ENCODE results near the gene SLC25A19.
"Not testable (repeated sequence)": the region's sequence is repeated elsewhere in the genome, so short reads cannot be mapped to it uniquely, and the experiment has no call there.

The SLC25A19 gene

DNA sequence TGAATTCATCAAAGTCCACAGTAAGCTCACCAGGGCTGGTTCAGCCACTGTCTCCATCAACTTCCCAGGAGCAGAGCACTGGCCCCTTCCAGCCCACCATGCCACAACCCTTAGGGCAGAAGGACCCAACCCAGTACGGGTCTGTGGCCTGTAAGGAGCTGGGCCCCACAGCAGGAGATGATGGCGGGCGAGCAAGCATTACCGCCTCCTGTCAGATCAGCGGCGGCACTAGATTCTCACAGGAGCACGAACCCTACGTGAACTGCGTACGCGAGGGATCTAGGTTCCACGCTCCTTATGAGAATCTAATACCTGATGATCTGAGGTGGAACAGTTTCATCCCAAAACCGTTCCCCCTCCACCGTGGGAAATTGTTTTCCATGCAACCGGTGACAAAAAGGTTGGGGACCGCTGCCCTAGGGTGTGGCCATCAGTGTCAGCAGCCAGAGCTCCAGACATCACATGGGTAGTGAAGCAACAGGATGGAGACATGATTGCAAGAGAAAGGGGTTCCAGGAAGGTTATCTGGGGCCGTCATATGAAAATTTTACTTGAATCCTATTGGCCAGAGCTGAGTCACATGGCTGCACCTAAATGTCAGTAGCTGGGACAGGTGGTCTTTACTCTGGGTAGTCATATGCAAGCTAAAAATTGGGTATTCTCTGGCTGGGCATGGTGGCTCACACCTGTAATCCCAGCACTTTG is 12.4 kb upstream of the SLC25A19 start:
- Histone ChIP-seq H3K4me1 (ENCODE audit: control insufficient read depth, insufficient read depth, low read length) (no peaks in the 10 kb centered on the region), H3K27me3 (ENCODE audit: control insufficient read depth, insufficient read depth, low read length) (no peaks in the 10 kb centered on the region)

DNA sequence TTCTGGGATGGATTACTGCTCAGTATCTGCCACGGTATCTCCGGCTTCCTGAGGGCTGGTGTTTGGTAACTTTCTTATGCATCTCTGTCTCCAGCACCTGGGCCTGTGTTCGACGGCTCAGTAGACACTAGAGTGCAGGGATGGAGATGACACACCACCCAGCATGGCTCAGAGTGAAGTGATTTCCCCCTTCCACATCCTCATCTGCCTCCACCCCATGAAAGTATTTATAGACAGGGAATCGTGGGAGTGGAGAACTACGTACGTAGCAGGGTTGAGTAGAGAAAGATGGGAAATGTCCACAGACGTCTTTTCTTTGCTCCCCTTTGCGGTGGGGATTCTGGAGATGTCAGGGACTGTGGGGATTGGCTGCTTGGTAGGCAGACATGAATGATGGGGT is 11.8 kb upstream of the SLC25A19 start:
- Histone ChIP-seq H3K27ac (ENCODE audit: low read length) (no peak overlapping the region), H3K27me3 (ENCODE audit: control insufficient read depth, insufficient read depth, low read length) (no peaks in the 10 kb centered on the region), H3K4me3 (ENCODE audit: low read length) (no peak overlapping the region), H3K36me3 (ENCODE audit: control insufficient read depth, insufficient read depth, low read length) (no peaks in the 10 kb centered on the region), H3K9me3 (ENCODE audit: control insufficient read depth, insufficient read depth, low read length) (no peaks in the 10 kb centered on the region), H3K4me1 (ENCODE audit: control insufficient read depth, insufficient read depth, low read length) (no peaks in the 10 kb centered on the region)
- no peak for DNase-seq (ENCODE audit: low read depth, low spot score)
- WGBS (ENCODE audit: insufficient coverage, insufficient read length) = no CpG with 5 or more reads among the region's 9 CpGs

More for the DNA sequence above, 12.4 kb upstream of the SLC25A19 start:
- no peak for DNase-seq (ENCODE audit: low read depth, low spot score)
- no CpG with 5 or more reads among the region's 17 CpGs for WGBS (ENCODE audit: insufficient coverage, insufficient read length)
- no peaks in the 10 kb centered on the region for H3K36me3 ChIP-seq (ENCODE audit: control insufficient read depth, insufficient read depth, low read length)
- no peak overlapping the region for H3K4me3 ChIP-seq (ENCODE audit: low read length)
- no peak overlapping the region for H3K27ac ChIP-seq (ENCODE audit: low read length)
- no peaks in the 10 kb centered on the region for H3K9me3 ChIP-seq (ENCODE audit: control insufficient read depth, insufficient read depth, low read length)

DNA sequence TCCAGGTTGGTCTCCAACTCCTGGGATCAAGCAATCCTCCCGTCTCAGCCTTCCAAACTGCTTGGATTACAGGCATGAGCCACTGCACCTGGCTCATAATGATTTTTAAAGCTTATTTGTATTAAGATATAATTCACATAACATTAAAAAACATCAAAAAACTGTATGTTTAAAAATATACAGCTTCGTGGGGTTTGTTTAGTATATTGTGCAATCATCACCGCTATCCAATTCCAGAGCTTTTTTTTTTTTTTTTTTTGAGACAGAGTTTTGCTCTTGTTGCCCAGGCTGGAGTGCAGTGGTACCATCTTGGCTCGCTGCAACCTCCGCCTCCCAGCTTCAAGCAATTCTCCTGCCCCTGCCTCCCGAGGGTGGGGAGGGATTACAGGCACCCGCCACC is 11.0 kb upstream of the SLC25A19 start:
- Histone ChIP-seq H3K36me3 (ENCODE audit: control insufficient read depth, insufficient read depth, low read length) (no peaks in the 10 kb centered on the region), H3K4me1 (ENCODE audit: control insufficient read depth, insufficient read depth, low read length) (no peaks in the 10 kb centered on the region), H3K4me3 (ENCODE audit: low read length) (no peak overlapping the region), H3K27me3 (ENCODE audit: control insufficient read depth, insufficient read depth, low read length) (no peaks in the 10 kb centered on the region), H3K27ac (ENCODE audit: low read length) (no peak overlapping the region), H3K9me3 (ENCODE audit: control insufficient read depth, insufficient read depth, low read length) (no peaks in the 10 kb centered on the region)
- DNase-seq (ENCODE audit: low read depth, low spot score) = no peak
- WGBS (ENCODE audit: insufficient coverage, insufficient read length) = no CpG with 5 or more reads among the region's 7 CpGs

DNA sequence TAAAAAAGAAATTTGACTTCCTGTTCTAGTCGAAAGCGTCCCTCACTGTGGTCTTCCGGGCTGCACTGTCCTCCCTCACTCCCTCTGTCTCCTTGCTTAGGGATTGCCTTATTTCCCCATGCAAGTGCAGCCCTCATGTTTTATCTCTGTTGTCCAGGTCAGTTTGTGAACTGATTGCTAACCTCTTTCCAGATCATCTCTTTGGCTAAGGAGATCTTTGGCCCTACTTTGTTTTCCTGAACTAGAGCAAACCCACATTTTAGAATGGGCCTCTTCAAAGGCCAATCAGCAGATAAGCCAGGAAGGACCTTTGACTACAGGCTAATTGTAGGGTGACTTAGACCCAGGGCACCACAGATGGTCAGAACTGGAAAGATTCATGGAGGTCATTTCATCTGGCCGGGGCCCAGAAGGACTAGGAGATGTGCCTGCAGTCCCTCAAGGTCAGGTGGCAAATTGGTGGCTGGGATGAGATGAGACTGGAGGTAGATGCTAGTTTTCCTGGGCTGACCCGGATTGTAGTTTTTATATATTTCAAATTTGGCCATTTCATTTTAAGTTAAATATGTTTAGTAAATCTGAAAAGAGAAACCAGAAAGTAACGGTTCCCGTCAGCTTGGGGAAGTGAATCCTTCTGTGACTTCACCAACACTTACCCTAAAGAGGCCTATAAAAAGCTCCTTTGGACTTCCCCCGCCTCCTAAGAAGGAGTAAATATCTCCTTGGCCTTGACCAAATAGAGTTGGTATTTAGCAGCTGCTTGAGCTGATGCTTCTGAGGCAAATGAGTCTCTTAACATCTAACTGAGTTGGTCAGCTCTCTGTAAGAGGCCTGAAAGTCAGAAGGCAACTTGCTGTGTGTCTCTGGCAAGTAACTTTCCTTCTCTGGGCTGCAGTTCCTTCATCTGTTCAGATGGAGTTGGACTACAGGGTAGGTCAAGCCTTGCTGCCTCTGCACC is 6.2 kb upstream of the SLC25A19 start:
- Histone ChIP-seq H3K27ac (ENCODE audit: low read length) (no peak overlapping the region), H3K36me3 (ENCODE audit: control insufficient read depth, insufficient read depth, low read length) (no peaks in the 10 kb centered on the region), H3K27me3 (ENCODE audit: control insufficient read depth, insufficient read depth, low read length) (no peaks in the 10 kb centered on the region), H3K4me3 (ENCODE audit: low read length) (no peak overlapping the region), H3K9me3 (ENCODE audit: control insufficient read depth, insufficient read depth, low read length) (no peaks in the 10 kb centered on the region), H3K4me1 (ENCODE audit: control insufficient read depth, insufficient read depth, low read length) (no peaks in the 10 kb centered on the region)
- DNase-seq (ENCODE audit: low read depth, low spot score) = no peak
- WGBS (ENCODE audit: insufficient coverage, insufficient read length) = no CpG with 5 or more reads among the region's 8 CpGs

DNA sequence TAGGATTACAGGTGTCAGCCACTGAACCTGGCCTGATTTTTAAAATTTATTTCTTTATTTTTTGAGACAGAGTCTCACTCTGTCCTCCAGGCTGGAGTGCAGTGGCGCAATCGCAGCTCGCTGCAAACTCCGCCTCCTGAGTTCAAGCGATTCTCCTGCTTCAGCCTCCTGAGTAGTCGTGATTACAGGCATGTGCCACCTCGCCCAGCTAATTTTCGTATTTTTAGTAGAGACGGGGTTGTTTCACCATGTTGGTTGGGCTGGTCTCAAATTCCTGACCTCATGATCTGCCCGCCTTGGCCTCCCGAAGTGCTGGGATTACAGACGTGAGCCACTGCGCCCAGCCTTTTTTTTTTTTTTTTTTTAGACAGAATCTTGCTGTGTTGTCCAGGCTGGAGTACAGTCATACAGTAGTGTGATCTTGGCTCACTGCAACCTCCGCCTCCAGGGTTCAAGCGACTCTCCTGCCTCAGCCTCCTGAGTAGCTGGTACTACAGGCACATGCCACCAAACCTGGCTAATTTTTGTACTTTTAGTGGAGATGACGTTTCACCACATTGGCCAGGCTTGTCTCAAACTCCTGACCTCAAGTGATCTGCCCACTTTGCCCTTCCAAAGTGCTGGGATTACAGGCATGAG is 3.7 kb upstream of the SLC25A19 start:
- H3K36me3 ChIP-seq (ENCODE audit: control insufficient read depth, insufficient read depth, low read length); H3K4me1 ChIP-seq (ENCODE audit: control insufficient read depth, insufficient read depth, low read length); H3K9me3 ChIP-seq (ENCODE audit: control insufficient read depth, insufficient read depth, low read length); H3K27me3 ChIP-seq (ENCODE audit: control insufficient read depth, insufficient read depth, low read length); H3K27ac ChIP-seq (ENCODE audit: low read length); DNase-seq (ENCODE audit: low read depth, low spot score); H3K4me3 ChIP-seq (ENCODE audit: low read length): not testable (repeated sequence)
- WGBS (ENCODE audit: insufficient coverage, insufficient read length) = no CpG with 5 or more reads among the region's 16 CpGs

DNA sequence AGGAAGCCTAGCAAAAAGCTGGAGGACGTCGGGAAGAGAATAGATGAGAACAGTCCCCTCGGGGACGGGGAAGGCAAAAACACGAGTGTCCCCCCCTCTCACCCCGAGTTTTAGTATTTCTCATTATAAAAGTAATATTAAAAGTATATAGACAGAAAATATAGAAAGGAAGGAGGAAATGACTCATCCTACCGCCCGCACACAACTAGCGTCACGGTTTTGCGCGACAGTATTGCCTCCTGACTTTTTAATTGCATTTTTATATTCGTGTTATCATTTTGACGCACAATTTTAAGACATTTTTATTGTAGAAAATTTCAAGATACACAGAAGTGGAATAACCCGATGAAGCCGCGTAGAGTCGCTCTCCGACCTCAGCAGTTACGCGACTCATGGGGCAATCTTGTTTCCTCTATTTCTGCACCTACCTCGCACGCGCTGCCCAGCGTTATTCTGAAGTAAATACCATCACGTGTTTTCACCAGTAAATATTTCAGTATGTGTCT is 652 bp upstream of the SLC25A19 start:
- Histone ChIP-seq H3K4me3 (ENCODE audit: low read length) (peak overlapping the region; percentile 15; the same call in 1 of the 2 replicates), H3K27me3 (ENCODE audit: control insufficient read depth, insufficient read depth, low read length) (no peaks in the 10 kb centered on the region), H3K27ac (ENCODE audit: low read length) (no peak overlapping the region), H3K36me3 (ENCODE audit: control insufficient read depth, insufficient read depth, low read length) (peaks cover 8% of the 10 kb centered on the region; the same call in 1 of the 2 replicates), H3K4me1 (ENCODE audit: control insufficient read depth, insufficient read depth, low read length) (no peaks in the 10 kb centered on the region), H3K9me3 (ENCODE audit: control insufficient read depth, insufficient read depth, low read length) (no peaks in the 10 kb centered on the region)
- no peak for DNase-seq (ENCODE audit: low read depth, low spot score)
- WGBS (ENCODE audit: insufficient coverage, insufficient read length) = no CpG with 5 or more reads among the region's 26 CpGs

DNA sequence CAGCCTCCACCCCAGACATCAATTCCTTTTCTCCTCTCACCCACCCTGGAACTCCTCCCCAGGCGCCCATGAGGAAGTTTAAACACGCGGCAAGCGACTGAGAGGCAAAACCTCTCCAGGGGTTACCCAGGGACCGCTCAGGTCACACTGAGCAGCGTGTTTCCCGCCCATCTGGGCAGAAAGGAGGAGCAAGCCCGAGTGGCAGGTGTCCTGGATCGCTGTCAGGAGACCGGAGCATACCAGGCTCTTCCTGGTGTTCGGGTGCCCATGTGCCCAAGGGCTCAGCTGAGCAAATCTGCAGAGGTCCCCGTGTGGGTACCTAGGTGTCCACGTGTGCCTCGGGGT is 491 bp downstream of the SLC25A19 start:
- no peaks in the 10 kb centered on the region for H3K4me1 ChIP-seq (ENCODE audit: control insufficient read depth, insufficient read depth, low read length)
- peak overlapping the region; percentile 83 for H3K4me3 ChIP-seq (ENCODE audit: low read length)
- H3K27me3 ChIP-seq (ENCODE audit: control insufficient read depth, insufficient read depth, low read length) = no peaks in the 10 kb centered on the region
- H3K27ac ChIP-seq (ENCODE audit: low read length) = no peak overlapping the region
- no peak for DNase-seq (ENCODE audit: low read depth, low spot score)
- peaks cover 8% of the 10 kb centered on the region; the same call in 1 of the 2 replicates for H3K36me3 ChIP-seq (ENCODE audit: control insufficient read depth, insufficient read depth, low read length)
- WGBS (ENCODE audit: insufficient coverage, insufficient read length) = no CpG with 5 or more reads among the region's 14 CpGs
- no peaks in the 10 kb centered on the region for H3K9me3 ChIP-seq (ENCODE audit: control insufficient read depth, insufficient read depth, low read length)

DNA sequence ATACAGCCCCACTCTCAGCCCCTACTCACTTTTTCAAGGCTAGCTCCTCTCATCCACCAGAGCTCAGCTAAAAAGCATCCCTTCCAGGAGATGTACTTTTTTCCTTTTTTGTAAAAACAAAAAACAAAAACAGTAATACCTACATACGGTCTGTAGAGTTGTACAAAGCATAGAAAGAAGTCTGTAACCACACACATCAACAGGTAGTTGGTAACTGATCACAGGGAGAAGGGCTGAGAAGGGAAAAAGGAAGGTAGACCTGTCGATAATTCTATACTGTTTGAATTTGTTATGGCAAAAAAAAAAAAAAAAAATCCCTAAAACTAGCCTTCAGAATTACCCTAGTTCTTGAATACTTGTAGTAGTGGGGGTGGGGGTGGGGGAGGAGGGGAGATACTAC is 874 bp downstream of the SLC25A19 start:
- no CpG with 5 or more reads among the region's 2 CpGs for WGBS (ENCODE audit: insufficient coverage, insufficient read length)

DNA sequence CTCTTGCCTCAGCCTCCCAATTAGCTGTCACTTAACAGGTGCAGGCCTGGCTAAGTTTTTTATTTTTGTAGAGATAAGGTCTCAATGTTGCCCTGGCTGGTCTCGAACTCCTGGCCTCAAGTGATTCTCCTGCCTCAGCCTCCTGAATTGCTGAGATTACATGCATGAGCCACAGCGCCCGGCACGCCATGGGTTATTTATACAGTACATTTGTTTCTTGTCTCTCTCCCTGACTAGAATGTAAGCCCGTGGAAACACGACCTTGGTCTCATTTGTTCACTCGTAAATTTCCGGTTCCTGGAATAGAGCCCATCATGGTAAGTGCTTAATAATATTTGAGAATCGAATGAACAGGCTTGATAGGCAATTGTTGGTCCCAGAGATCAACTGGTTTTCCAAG is 2.0 kb downstream of the SLC25A19 start:
- Histone ChIP-seq H3K27ac (ENCODE audit: low read length) (no peak overlapping the region), H3K36me3 (ENCODE audit: control insufficient read depth, insufficient read depth, low read length) (peaks cover 8% of the 10 kb centered on the region; the same call in 1 of the 2 replicates), H3K4me3 (ENCODE audit: low read length) (no peak overlapping the region), H3K27me3 (ENCODE audit: control insufficient read depth, insufficient read depth, low read length) (no peaks in the 10 kb centered on the region), H3K4me1 (ENCODE audit: control insufficient read depth, insufficient read depth, low read length) (no peaks in the 10 kb centered on the region), H3K9me3 (ENCODE audit: control insufficient read depth, insufficient read depth, low read length) (no peaks in the 10 kb centered on the region)
- no peak for DNase-seq (ENCODE audit: low read depth, low spot score)
- no CpG with 5 or more reads among the region's 9 CpGs for WGBS (ENCODE audit: insufficient coverage, insufficient read length)

More for the DNA sequence above, 874 bp downstream of the SLC25A19 start:
- peaks cover 8% of the 10 kb centered on the region; the same call in 1 of the 2 replicates for H3K36me3 ChIP-seq (ENCODE audit: control insufficient read depth, insufficient read depth, low read length)
- H3K9me3 ChIP-seq (ENCODE audit: control insufficient read depth, insufficient read depth, low read length) = no peaks in the 10 kb centered on the region
- DNase-seq (ENCODE audit: low read depth, low spot score) = no peak
- no peaks in the 10 kb centered on the region for H3K27me3 ChIP-seq (ENCODE audit: control insufficient read depth, insufficient read depth, low read length)
- H3K4me1 ChIP-seq (ENCODE audit: control insufficient read depth, insufficient read depth, low read length) = no peaks in the 10 kb centered on the region
- H3K4me3 ChIP-seq (ENCODE audit: low read length) = peak overlapping the region; percentile 83; the same call in 1 of the 2 replicates
- H3K27ac ChIP-seq (ENCODE audit: low read length) = no peak overlapping the region

DNA sequence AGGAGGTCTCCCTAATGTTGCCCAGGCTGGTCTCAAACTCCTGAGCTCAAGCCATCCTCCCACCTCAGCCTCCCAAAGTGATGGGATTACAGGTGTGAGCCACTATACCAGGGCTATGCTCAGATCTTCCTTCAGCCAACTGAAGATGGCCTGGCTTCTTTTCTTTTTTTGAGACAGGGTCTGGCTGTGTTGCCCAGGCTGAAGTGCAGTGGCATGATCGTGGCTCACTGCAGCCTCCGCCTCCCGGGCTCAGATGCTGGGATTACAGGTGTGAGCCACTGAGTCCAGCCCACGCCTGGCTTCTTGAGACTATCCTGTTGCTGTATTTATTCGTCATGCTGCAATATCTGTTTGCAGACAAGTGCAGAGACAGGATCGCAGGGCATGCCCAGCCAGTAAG is 4.1 kb downstream of the SLC25A19 start:
- no peak for DNase-seq (ENCODE audit: low read depth, low spot score)

More for the DNA sequence above, 4.1 kb downstream of the SLC25A19 start:
- no CpG with 5 or more reads among the region's 6 CpGs for WGBS (ENCODE audit: insufficient coverage, insufficient read length)
- no peak overlapping the region for H3K27ac ChIP-seq (ENCODE audit: low read length)
- no peaks in the 10 kb centered on the region for H3K9me3 ChIP-seq (ENCODE audit: control insufficient read depth, insufficient read depth, low read length)
- no peaks in the 10 kb centered on the region for H3K27me3 ChIP-seq (ENCODE audit: control insufficient read depth, insufficient read depth, low read length)
- peaks cover 8% of the 10 kb centered on the region; the same call in 1 of the 2 replicates for H3K36me3 ChIP-seq (ENCODE audit: control insufficient read depth, insufficient read depth, low read length)
- H3K4me1 ChIP-seq (ENCODE audit: control insufficient read depth, insufficient read depth, low read length) = no peaks in the 10 kb centered on the region
- H3K4me3 ChIP-seq (ENCODE audit: low read length) = no peak overlapping the region

Data from iPS DF 6.9 (cell line).